HG03378 (cell line): Measurements from ENCODE around the gene HSF4.

ENCODE experiments used
- ATAC-seq: cut with Tn5 transposase; IDR thresholded peaks from one replicate; pipeline ENCODE4 v1.9.1; 2021; ENCODE audit warnings: mild to moderate bottlenecking, moderate library complexity; ENCODE audit not compliant: unreplicated experiment

Gene HSF4

DNA sequence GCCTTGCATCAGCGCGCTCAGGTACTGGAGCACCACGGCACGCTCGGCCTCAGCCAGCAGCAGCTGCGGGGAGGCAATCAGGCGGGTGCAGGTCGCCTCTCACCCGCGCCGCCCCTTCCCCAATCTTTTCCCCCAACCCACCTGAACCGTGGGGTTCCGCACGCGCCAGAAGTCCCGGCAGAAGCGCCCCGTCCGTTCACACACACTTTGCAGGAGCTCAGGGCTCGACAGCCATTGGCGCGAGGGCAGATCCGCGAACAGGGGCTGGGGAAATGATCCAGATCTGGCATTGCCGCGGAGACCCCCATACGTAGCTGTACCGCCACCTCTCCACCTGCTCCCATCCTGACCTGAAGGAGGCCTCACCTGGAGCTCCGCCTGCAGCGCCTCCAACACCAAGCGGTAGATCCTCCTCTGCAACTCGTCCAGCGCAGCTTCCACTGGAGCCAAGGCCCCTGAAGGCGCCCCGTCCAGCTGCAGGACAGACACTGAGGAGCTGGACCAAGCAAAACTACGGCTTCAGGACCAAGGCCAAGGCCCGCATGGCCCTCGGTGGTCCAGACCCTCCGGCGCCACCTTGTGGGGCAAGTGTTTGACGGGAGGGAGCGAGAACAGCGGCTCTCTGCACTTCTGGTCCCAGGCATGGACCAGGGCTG is 20.6 kb downstream of the HSF4 start:
- no peak for ATAC-seq

DNA sequence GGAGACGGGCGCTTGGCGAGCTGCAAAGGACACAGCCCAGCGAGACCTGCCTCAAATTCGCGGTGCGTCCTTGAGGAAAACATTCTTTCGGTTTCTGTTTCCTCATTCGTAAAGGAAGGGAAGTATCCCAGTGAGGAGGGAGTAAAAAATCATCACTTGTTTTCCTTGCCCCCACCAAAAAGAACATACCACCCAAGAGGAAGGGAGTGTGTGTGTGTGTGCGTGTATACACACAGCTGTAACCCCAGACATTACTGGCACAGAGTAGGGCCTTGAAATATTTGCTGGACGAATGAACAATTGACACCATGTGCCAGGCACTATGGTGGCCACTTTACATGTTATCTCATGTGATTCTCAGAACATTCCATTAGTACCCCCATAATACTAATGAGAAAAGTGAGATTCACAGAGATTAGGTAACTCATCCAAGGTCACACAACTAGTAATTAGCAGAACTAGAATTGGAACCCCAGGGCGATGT is 21.1 kb downstream of the HSF4 start:
- ATAC-seq, result no peak

DNA sequence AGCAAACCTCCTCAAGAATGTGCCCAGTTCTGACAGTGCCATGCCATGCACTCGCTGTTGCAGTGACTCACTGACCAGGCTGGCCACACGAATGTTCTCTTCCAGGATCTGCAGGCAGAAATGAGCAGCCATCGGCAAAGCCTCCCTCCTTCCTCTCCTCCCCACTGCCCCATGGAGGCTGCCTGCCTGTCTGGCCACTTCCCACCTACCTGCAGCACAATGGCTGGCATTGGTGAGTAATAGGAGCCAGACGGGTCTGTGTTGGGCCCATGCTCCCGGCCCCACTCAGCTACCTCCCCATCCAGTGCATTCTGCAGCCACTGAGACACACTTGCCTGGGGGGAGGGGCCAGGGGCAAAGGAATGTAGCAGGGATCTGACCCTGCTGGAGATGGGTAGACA is 22.0 kb downstream of the HSF4 start:
- ATAC-seq, result no peak

DNA sequence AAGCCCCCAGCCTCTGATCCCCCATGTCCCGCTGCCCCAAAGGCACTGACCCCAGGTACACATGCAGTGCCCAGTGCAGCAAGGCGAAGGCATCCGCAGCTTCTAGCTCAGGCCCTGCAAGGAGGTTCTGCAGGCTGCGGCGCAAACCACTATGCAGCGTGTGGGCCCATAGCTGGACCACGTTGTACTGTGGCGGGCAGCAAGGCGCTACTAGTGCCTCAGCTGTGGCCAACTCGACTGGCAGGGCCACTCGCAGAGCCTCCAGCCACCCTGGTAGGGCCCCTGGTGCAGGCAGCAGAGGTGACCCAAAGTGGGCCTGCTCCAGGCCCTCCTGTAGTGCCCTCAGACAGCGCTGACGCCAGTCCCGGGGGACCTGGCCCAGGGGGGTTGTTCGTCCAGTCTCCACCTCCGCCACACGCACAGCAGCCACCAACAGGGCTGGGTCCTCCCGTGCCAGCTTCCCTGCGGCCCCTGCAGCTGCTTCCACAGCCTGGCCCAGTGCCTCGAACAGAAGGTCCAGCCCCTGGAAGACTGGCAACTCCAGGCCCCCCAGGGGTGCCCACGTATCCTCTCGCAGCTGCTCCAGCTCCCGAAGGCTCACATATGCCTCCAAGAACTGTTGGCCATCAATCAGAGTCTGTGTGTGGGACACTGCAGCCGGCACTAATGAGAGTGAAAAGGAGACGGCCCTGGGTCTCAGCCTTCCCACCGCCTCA is 22.8 kb downstream of the HSF4 start:
- no peak for ATAC-seq

DNA sequence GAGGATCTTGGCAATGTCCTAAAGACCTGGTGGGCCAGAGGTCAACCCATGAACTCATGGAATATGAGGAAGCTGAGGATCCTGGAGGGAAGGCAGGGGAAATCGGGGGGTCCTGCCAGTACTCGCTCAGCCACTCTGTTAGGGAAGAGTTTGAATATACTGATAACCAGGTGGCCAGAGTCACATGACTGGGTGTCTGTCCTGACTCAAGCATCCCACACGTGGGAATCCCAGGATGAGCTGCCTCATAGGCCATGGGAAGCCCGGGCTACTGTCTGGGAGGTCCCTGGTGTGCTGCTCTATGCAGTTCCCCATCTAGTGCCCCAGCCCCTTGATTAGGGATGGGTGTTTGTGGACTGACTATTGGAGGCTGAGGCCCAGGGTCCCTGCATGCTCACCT is 23.8 kb downstream of the HSF4 start:
- no peak for ATAC-seq

DNA sequence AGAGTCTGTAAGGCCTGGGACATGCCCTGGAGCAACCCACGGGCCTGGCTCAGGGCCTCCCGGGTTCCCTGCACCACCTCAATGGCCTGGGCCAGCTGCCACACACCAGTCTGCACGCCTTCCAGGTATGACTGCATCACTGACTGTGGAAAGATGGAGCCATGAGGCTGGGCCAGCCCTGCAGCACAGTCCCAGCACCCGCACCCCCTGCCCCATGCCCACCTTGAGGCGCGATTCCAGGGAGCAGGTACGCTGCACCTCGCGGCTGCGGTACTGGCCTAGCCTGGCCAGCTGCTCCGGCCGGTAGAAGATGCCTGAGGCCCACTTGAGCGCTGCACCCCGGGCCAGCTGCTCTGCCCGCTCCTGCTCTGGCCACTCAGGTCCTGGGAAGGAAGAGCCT is 24.3 kb downstream of the HSF4 start:
- ATAC-seq, result no peak

DNA sequence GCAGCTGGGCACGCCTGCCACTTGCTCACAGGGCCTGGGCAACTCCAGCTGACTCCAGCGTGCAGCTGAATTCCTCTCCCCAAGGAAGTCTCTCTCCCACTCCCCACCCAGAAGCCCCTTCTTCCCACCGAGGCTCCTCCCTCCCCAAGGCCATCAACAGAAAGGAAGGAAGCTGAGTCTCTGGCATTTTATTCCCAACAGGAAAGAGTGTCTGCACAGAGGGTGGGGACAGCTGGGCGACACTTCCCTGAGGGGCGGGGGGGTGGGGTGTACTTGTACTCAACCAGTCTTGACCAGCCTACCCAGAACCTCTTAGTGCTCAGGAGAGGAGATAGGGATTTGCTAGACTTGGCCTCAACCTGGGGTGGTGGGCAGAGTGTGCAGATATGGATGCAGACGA is 25.5 kb downstream of the HSF4 start, which contains the start of gene EXOC3L1:
Gene EXOC3L1 (minus strand): TSS at position 96 of the 400 bp plus-strand sequence. CDS start 460 bp downstream, outside the sequence.
- ATAC-seq, result no peak

DNA sequence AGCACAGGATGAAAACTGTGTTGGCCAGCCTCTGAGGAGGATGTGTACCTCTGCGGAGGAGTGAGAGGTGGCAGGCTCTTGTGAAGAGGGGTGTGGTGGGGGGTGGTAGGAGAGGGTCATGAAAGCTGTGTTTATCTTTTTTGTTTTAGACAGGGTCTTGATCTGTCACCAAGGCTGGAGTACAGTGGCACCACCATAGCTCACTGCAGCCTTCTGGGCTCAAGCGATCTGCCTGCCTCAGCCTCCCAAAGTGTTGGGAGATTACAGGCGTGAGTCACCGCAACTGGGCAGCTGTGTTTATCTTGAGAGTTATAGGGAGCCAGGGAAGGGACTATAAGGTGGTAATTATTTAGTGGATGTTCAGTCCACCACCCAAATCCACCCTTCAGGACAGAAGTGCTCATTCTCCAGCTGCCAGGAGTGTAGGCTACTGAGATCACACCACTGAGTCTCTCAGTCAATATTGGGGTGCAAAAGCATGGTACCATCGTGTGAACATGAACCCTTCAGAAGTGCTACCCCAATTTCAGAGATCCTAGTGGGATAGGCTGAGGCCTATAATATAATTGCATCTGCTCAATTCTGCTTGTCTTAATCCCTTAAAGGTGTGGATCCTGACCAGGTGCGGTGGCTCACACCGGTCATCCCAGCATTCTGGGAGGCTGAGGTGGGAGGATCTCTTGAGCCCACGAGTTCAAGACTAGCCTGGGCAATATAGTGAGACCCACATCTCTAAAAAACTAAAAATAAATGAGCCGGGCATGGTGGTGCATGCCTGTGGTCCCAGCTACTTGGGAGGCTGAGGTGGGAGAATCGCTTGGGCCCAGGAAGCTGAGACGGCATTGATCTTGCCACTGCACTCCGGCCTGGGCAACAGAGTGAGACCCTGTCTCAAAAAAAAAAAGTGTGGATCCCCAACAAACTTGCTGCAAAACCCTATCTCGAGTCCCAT is 26.2 kb downstream of the HSF4 start:
- no peak for ATAC-seq

DNA sequence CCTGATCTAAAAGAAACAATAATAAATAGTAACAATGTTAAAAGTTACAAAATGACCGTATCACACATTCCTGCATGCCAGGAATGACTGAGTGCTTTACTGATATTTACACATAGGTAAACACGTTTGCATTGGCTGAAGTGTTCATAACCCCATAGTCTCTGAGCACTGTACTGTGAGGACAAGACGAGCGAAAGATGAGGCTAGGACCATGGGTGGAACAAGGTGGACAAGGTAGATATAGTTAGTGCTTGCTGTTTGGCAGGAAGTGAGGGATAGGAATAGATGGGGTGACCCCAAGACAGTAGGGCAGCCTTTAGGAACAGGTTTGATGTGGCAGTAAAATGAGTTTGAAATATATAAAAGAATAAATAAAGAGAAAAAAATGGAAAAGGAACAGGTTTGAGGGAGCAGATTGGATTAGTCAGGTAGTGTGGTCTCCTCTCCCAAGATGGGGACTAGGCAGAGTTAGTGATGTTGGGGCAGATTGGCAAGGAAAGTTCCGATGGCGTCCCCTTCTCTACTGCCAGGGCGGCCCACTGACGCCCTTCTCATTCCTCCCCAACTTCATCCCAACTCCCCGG is 27.0 kb downstream of the HSF4 start:
- ATAC-seq, result no peak

DNA sequence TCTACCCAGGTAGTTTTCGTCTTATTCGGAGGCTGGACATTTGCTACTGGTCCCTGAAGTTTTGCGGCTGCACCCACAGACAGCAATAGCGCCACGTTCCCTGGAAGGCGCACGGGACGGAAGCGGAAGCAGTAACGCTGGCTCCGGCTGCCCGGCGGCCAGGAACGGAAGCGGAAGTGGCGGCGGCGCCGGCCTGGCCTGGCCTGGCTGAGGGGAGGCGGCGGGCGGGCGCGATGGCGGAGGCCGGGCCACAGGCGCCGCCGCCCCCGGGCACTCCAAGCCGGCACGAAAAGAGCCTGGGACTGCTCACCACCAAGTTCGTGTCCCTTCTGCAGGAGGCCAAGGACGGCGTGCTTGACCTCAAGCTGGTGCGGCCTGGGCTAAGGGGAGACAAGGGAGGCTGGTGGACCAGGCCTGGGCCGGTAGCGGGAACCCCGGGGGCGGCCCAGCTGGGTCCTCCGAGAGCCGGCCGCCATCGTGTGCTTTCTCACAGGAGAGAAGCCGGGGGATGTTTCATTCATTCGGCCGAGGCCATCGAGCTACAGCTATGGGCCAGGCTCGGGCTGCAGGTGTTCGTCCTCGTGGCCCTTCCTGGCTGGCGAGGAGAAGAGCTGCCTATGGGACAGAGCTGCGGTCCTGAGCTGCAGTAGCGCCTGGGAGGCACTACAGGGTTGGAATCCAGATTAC is 27.6 kb downstream of the HSF4 start, which contains the start of gene E2F4:
Gene E2F4 (plus strand): TSS at position 161 of the 687 bp plus-strand sequence. CDS start 73 bp downstream, at position 234.
- ATAC-seq, result no peak

DNA sequence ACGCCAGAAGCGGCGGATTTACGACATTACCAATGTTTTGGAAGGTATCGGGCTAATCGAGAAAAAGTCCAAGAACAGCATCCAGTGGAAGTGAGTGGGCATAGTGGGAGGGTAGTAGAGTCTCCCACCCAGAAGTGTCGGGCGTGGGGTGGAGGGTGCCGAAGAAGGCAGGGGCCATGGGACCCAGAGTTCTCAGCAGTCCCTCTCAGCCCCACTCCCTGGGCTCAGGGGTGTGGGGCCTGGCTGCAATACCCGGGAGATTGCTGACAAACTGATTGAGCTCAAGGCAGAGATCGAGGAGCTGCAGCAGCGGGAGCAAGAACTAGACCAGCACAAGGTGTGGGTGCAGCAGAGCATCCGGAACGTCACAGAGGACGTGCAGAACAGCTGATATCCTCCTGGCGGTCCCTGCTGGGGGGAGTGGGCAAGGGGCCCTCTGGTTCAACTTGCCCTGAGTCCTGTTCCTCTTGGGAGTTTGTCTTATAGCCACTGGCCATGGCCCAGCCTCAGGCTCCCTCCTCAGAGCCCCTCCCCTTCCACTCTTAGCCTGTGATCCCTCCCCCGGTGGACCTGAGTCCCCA is 28.3 kb downstream of the HSF4 start:
- no peak for ATAC-seq

DNA sequence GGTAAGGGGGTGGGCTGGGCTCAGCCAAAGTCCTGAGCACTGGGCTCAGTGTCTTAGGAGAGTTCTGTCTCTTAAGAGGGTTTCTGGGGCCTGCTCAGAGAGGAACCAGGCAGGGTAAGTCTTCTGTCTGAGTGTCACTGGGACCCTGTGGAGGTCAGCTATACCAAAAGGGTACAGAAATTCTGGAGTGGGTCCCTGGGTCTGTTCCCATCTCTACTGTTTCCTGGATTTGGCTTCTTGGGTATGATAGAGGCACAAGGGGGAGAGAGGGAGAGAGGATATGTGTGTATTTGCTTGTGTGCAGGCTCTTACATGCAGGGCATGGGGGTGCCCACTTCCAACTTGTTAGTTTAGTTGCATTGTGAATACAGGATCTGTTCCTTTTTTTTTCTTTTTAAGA is 29.0 kb downstream of the HSF4 start:
- ATAC-seq, result no peak

DNA sequence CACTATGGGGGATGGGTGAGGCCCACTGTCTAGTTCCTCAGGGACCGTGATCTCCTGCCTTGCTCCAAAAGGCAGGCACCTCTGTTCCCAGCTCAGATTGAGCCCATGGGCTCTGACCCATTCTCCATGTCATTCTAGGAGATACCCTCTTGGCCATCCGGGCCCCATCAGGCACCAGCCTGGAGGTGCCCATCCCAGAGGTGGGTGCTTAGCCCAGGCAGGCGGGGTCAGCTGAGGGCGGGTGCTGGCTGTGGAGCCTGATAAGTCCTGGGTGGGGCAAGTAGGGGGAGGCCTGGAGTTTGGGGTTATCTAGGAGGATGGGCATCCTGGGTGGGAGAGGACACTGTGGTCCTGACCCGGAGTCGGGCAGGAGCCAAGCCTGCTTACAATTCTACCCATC is 29.7 kb downstream of the HSF4 start:
- ATAC-seq, result no peak

DNA sequence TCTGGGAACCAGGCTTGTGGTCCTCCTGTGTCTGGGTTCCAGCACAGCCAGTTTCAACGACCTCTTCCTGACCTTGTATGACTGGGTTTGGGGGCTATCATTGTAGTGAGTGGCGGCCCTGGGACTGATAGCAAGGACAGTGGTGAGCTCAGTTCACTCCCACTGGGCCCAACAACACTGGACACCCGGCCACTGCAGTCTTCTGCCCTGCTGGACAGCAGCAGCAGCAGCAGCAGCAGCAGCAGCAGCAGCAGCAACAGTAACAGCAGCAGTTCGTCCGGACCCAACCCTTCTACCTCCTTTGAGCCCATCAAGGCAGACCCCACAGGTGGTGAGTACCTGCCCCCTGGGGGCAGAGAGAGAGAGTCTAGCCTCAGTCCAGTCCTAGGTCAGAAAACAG is 31.1 kb downstream of the HSF4 start:
- no peak for ATAC-seq

DNA sequence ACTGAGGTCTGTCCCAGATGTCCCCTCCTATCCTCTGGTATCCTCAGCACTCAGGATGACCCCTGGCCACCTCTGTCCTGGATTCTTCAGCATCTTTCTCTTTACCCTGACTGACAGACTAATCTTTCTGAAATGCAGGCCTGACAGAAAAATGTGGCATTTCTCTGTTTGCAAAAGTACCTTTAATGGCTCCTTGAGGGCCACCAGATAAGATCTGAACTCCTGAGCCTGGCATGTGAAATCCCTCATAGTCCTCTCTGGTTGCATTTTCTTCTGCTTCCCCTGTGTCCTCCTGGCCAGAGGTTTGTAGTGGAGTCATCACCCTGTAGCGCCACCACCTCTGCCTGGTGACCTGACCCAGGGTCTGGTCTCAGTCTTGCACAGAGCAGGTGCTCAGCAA is 32.3 kb downstream of the HSF4 start:
- no peak for ATAC-seq

DNA sequence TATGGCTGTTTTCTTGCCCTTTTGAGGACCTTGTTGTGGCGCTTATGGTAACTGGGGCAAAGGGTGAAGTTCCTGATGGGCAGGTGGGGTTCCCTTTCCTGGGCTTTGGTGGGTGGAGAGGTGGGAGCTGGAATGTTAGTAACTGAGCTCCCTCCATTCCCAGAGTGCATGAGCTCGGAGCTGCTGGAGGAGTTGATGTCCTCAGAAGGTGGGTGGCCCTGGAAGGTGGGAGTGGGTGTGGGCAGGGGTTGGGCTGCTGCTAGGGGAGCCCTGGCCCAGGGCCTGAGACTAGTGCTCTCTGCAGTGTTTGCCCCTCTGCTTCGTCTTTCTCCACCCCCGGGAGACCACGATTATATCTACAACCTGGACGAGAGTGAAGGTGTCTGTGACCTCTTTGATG is 33.2 kb downstream of the HSF4 start:
- ATAC-seq, result no peak

DNA sequence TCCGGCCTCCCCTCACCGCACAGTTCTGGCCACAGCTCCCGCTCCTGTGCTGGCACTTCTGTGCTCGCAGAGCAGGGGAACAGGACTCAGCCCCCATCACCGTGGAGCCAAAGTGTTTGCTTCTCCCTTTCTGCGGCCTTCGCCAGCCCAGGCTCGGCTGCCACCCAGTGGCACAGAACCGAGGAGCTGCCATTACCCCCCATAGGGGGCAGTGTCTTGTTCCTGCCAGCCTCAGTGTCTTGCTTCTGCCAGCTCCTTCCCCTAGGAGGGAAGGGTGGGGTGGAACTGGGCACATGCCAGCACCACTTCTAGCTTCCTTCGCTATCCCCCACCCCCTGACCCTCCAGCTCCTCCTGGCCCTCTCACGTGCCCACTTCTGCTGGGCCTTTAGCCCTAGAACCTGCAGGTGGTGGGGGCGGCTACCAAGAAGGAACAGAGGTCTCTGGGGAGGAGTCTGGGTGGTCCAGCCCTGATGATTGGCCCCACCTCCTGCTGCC is 33.7 kb downstream of the HSF4 start:
- no peak for ATAC-seq

DNA sequence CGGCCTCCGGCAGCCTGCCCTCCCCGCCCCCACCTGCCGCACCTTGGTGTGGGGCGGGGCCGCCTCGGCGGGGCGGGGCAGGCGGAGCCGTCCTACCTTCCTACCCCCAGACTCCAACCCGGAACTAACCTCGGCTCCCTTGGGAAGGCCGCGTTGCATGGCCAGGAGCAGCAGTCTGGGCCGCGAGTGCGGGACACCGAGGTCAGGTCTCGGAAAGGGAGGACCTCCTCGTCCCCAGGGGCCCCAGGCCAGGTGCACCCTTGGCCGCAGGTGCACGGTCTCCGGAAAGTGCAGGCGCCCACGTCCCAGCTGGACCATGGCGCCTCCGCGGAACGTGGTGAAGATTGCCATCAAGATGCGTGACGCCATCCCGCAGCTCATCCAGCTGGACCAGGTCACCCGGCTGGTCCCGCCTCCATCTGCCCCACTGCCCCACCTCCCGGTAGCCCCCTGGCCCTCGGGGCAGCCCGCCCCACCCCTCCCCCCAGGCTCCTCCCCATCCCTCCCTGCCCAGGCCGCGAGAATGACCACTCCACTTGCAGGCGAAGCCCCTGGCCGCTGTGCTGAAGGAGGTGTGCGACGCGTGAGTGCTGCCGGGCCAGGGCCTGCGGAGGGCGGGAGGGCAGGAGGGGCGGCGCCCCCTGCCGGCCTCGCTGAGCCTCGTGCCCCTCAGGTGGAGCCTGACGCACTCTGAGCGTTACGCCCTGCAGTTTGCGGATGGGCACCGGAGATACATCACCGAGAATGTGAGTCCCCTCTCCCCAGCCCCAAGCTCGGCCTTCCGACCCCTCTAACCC is 34.7 kb downstream of the HSF4 start, which contains the start of gene ELMO3:
Gene ELMO3 (plus strand): TSS at position 121 of the 797 bp plus-strand sequence. CDS start 196 bp downstream, at position 317.
- no peak for ATAC-seq

DNA sequence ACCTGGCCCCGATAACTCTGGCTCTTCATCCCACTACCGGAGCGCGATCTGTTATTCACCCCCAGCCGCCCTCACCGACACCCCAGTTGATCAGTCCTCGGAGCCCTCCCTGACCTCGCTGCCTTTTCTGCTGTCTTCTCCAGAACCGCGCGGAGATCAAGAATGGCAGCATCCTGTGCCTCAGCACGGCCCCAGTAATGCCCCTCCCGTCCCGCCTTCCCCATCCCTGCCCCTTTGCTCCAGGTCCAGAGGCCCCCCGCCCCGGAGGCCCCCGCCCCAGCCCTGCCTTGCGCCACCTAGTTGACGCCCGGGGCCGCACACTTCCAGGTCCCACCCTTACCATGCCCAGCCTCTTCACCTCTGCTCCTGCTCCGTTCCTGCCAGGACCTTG is 35.3 kb downstream of the HSF4 start:
- no peak for ATAC-seq
